Measurements from ENCODE around the gene ZNF367.

DNA sequence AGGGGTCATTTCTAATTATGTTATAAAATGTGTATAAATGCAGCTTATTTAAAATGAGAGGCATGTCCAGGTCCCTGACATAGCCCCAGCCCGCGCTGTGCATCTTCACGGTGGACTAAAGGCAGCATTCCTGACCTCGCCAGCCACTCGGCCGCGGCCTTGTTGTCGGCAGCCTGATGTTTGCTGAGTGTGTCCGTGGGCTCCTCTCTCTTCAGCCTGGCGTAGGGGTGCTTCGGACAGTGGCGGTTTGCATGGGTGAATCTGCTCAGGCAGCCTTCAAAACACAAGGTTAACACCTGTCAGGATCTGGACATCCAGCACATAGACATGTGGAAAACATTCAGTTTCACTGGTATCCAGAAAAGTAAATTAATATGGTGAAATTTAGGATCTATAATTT, 25.9 kb downstream of the ZNF367 start:
- TF ChIP-seq, protein P1, sequence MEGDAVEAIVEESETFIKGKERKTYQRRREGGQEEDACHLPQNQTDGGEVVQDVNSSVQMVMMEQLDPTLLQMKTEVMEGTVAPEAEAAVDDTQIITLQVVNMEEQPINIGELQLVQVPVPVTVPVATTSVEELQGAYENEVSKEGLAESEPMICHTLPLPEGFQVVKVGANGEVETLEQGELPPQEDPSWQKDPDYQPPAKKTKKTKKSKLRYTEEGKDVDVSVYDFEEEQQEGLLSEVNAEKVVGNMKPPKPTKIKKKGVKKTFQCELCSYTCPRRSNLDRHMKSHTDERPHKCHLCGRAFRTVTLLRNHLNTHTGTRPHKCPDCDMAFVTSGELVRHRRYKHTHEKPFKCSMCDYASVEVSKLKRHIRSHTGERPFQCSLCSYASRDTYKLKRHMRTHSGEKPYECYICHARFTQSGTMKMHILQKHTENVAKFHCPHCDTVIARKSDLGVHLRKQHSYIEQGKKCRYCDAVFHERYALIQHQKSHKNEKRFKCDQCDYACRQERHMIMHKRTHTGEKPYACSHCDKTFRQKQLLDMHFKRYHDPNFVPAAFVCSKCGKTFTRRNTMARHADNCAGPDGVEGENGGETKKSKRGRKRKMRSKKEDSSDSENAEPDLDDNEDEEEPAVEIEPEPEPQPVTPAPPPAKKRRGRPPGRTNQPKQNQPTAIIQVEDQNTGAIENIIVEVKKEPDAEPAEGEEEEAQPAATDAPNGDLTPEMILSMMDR (IDR thresholded peaks at IDR 0.05; ENCODE audit: insufficient read depth, low read length), result no peak
- no peak for TF ChIP-seq GABPA (IDR thresholded peaks at IDR 0.05; ENCODE audit: low read depth)
- TF ChIP-seq, protein P2, sequence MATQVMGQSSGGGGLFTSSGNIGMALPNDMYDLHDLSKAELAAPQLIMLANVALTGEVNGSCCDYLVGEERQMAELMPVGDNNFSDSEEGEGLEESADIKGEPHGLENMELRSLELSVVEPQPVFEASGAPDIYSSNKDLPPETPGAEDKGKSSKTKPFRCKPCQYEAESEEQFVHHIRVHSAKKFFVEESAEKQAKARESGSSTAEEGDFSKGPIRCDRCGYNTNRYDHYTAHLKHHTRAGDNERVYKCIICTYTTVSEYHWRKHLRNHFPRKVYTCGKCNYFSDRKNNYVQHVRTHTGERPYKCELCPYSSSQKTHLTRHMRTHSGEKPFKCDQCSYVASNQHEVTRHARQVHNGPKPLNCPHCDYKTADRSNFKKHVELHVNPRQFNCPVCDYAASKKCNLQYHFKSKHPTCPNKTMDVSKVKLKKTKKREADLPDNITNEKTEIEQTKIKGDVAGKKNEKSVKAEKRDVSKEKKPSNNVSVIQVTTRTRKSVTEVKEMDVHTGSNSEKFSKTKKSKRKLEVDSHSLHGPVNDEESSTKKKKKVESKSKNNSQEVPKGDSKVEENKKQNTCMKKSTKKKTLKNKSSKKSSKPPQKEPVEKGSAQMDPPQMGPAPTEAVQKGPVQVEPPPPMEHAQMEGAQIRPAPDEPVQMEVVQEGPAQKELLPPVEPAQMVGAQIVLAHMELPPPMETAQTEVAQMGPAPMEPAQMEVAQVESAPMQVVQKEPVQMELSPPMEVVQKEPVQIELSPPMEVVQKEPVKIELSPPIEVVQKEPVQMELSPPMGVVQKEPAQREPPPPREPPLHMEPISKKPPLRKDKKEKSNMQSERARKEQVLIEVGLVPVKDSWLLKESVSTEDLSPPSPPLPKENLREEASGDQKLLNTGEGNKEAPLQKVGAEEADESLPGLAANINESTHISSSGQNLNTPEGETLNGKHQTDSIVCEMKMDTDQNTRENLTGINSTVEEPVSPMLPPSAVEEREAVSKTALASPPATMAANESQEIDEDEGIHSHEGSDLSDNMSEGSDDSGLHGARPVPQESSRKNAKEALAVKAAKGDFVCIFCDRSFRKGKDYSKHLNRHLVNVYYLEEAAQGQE (IDR thresholded peaks at IDR 0.05; ENCODE audit: insufficient replicate concordance, low read depth), result no peak
- no peak for TF ChIP-seq POLR2AphosphoS5 (IDR thresholded peaks at IDR 0.05; ENCODE audit: low read depth)
- no peak for TF ChIP-seq SPI1 (IDR thresholded peaks at IDR 0.05; ENCODE audit: borderline replicate concordance, low read depth)

Measured in HL-60 (cell line).